Measurements from ENCODE around the gene MCTP1.

GRCh38 chr5:94788527-94788926, 496.4 kb downstream of the MCTP1 start:
- TF ChIP-seq, protein P1, sequence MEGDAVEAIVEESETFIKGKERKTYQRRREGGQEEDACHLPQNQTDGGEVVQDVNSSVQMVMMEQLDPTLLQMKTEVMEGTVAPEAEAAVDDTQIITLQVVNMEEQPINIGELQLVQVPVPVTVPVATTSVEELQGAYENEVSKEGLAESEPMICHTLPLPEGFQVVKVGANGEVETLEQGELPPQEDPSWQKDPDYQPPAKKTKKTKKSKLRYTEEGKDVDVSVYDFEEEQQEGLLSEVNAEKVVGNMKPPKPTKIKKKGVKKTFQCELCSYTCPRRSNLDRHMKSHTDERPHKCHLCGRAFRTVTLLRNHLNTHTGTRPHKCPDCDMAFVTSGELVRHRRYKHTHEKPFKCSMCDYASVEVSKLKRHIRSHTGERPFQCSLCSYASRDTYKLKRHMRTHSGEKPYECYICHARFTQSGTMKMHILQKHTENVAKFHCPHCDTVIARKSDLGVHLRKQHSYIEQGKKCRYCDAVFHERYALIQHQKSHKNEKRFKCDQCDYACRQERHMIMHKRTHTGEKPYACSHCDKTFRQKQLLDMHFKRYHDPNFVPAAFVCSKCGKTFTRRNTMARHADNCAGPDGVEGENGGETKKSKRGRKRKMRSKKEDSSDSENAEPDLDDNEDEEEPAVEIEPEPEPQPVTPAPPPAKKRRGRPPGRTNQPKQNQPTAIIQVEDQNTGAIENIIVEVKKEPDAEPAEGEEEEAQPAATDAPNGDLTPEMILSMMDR (IDR thresholded peaks at IDR 0.05) = no peak
- no peak for TF ChIP-seq POLR2A (IDR thresholded peaks at IDR 0.05)

All from transverse colon (tissue), 3 donors.